Keratinocyte (primary cell): ENCODE data around the gene EPHA10. TPM values are rescaled to one million over a fixed set of nuclear protein-coding genes. Genes with fewer than 3 reads are reported as not detected.
A peak's percentile ranks its signal among the peaks of the same experiment; 100 is the strongest.

Experiments
- DNase-seq: peaks from one replicate; pipeline ENCODE4 v3.0.0-alpha.2; 2011; ENCODE audit warnings: low read depth, missing footprints, low spot score
- FAIRE-seq: peaks from 2 replicates; lab custom pipeline; 2011; peaks lifted over from hg19 to GRCh38; lab: Jason Lieb, UNC
- H2AFZ ChIP-seq: 2 replicates; pipeline ENCODE4 v1.6.0; 2012; ENCODE audit warnings: low read length, control low read depth, inconsistent platforms; ENCODE audit not compliant: control insufficient read depth
- H3K27ac ChIP-seq: 2 replicates; pipeline ENCODE4 v1.5.1; 2011; ENCODE audit warnings: low read length; ENCODE audit not compliant: control insufficient read depth, insufficient read depth
- H3K27me3 ChIP-seq: 3 replicates; pipeline ENCODE4 v1.6.0; 2011; ENCODE audit warnings: low read length; ENCODE audit not compliant: control insufficient read depth, insufficient read depth; ENCODE audit errors: extremely low read depth
- H3K36me3 ChIP-seq, 2 experiments: 2 replicates in 1 of 2; 3 replicates in 1 of 2; pipeline ENCODE4 v1.5.1; 2011; ENCODE audit warnings: low read length in 2 of 2, mild to moderate bottlenecking in 1 of 2; ENCODE audit not compliant: control insufficient read depth in 2 of 2, insufficient read depth in 2 of 2; ENCODE audit errors: extremely low read depth in 1 of 2
- H3K4me1 ChIP-seq: 3 replicates; pipeline ENCODE4 v1.5.1; 2011; ENCODE audit warnings: low read length; ENCODE audit not compliant: control insufficient read depth, insufficient read depth; ENCODE audit errors: extremely low read depth
- H3K4me2 ChIP-seq: 3 replicates; pipeline ENCODE4 v1.6.0; 2011; ENCODE audit warnings: low read depth, low read length; ENCODE audit not compliant: control insufficient read depth, insufficient read depth; ENCODE audit errors: extremely low read depth
- H3K4me3 ChIP-seq, 3 experiments: fragments of 200-600 bp in 1 of 3; sonication (generic) in 1 of 3; 2 replicates in 2 of 3; 3 replicates in 1 of 3; pipeline ENCODE4 v1.5.1; 2011 to 2016; ENCODE audit warnings: low read length in 3 of 3, mild to moderate bottlenecking in 3 of 3, control low read depth in 2 of 3, inconsistent platforms in 1 of 3, low read depth in 1 of 3, mixed read lengths in 1 of 3, mixed run types in 1 of 3, moderate library complexity in 1 of 3; ENCODE audit not compliant: control insufficient read depth in 2 of 3, insufficient read depth in 2 of 3; ENCODE audit errors: extremely low read depth in 1 of 3
- H3K79me2 ChIP-seq: 2 replicates; pipeline ENCODE4 v1.6.0; 2012; ENCODE audit warnings: low read length; ENCODE audit not compliant: control insufficient read depth, insufficient read depth
- H3K9ac ChIP-seq: 3 replicates; pipeline ENCODE4 v1.6.0; 2011; ENCODE audit warnings: low read length; ENCODE audit not compliant: control insufficient read depth, insufficient read depth; ENCODE audit errors: extremely low read depth
- H3K9me1 ChIP-seq: 3 replicates; pipeline ENCODE4 v1.6.0; 2011; ENCODE audit warnings: low read length; ENCODE audit not compliant: control insufficient read depth, insufficient read depth; ENCODE audit errors: extremely low read depth
- H3K9me3 ChIP-seq: 2 replicates; pipeline ENCODE4 v1.5.1; 2012; ENCODE audit warnings: low read depth, low read length; ENCODE audit not compliant: control insufficient read depth
- H4K20me1 ChIP-seq: 3 replicates; pipeline ENCODE4 v1.6.0; 2011; ENCODE audit warnings: low read length; ENCODE audit not compliant: control insufficient read depth, insufficient read depth; ENCODE audit errors: extremely low read depth
- EZH2 ChIP-seq: IDR thresholded peaks from one replicate; pipeline ENCODE4 v1.6.1; 2012; ENCODE audit warnings: inconsistent platforms, mild to moderate bottlenecking, low read length, moderate library complexity
- dilution Hi-C: fragments of 300-500 bp; cut with MboI; formaldehyde crosslinking; loops from one replicate; pipeline ENCODE4 v1.7.0; 2020; ENCODE audit warnings: low sequenced_read_pairs; ENCODE audit not compliant: extremely low pct_ligation_motif_present
- polyA plus RNA-seq, 5 experiments: library from polyadenylated mRNA; depleted of rRNA in 3 of 5; stranded (reverse) in 3 of 5; stranded (forward) in 1 of 5; unstranded in 1 of 5; fragments of >200 nt; gene quantifications; 1 replicate in 1 of 5; 2 replicates in 3 of 5; 3 replicates in 1 of 5; pipeline versions ENCODE4 v1.2.1 to v1.2.3, GENCODE V29; 2011 to 2012; ENCODE audit warnings: missing spikeins in 2 of 5, low read depth in 1 of 5, low replicate concordance in 1 of 5
- TF ChIP-seq, protein P1 (sequence below), 3 experiments: IDR thresholded peaks in 1 of 3; conservative IDR thresholded peaks in 1 of 3; optimal IDR thresholded peaks in 1 of 3; 2 replicates in 2 of 3; 3 replicates in 1 of 3; pipeline versions ENCODE3 to v1.5.1; 2011; ENCODE audit warnings: low read length in 3 of 3, mild to moderate bottlenecking in 3 of 3, moderate library complexity in 2 of 3, control low read depth in 1 of 3, inconsistent platforms in 1 of 3; ENCODE audit not compliant: insufficient read depth in 2 of 3; ENCODE audit errors: extremely low read depth in 1 of 3

The EPHA10 gene
- polyA plus RNA-seq, 1 donor (not counting 4 experiments of a cell fraction or from before 2014, with no cell fraction given) = not detected

GRCh38 chr1:37682334-37682987 is 82.5 kb downstream of the EPHA10 start:
- peaks cover 20 to 22% of the 10 kb centered on the region in 2 experiments for H3K36me3 ChIP-seq
- no peak for TF ChIP-seq EZH2
- TF ChIP-seq, protein P1, sequence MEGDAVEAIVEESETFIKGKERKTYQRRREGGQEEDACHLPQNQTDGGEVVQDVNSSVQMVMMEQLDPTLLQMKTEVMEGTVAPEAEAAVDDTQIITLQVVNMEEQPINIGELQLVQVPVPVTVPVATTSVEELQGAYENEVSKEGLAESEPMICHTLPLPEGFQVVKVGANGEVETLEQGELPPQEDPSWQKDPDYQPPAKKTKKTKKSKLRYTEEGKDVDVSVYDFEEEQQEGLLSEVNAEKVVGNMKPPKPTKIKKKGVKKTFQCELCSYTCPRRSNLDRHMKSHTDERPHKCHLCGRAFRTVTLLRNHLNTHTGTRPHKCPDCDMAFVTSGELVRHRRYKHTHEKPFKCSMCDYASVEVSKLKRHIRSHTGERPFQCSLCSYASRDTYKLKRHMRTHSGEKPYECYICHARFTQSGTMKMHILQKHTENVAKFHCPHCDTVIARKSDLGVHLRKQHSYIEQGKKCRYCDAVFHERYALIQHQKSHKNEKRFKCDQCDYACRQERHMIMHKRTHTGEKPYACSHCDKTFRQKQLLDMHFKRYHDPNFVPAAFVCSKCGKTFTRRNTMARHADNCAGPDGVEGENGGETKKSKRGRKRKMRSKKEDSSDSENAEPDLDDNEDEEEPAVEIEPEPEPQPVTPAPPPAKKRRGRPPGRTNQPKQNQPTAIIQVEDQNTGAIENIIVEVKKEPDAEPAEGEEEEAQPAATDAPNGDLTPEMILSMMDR (optimal IDR thresholded peaks at IDR 0.05 in 1 of 3, IDR thresholded peaks at IDR 0.05 in 1 of 3, conservative IDR thresholded peaks at IDR 0.05 in 1 of 3; ENCODE audit: extremely low read depth in 1 of 3, insufficient read depth in 2 of 3, low read length in 3 of 3) = peak; percentile 72 to 82 (median 76)
- dilution Hi-C loops = loop anchor here (25.0 kb wide), 1 partner anchor 95 kb away; the partner anchor contains the start of gene GNL2

DNA sequence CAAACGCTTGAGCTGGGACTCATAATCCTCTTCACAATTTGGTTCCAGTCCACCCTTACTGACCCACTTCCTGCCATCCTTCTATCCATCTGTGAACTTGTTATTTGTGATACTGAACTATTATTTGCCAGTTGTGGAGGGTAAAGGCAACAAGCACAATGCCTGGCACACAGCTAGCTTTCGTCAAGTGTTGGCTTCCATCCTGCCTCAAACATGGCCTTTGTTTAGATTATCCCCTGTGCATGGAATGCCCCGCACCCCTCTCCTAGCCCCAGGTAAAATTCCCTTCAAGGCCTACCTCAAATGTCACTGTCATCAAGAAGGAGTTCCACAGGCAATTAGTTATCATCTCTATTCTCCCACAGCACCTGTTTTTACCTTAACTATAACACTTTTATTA is 84.0 kb downstream of the EPHA10 start:
- Histone ChIP-seq H3K9me3 (no peaks in the 10 kb centered on the region), H3K36me3 (peaks cover 13 to 15% of the 10 kb centered on the region in 2 experiments), H2AFZ (no peak overlapping the region), H3K4me3 (no peak overlapping the region), H3K4me2 (no peak overlapping the region), H3K9ac (no peak overlapping the region), H3K9me1 (no peaks in the 10 kb centered on the region), H4K20me1 (no peaks in the 10 kb centered on the region), H3K4me1 (no peaks in the 10 kb centered on the region), H3K27ac (no peak overlapping the region), H3K27me3 (no peaks in the 10 kb centered on the region), H3K79me2 (no peaks in the 10 kb centered on the region)
- DNase-seq (no peak), FAIRE-seq (no peak)
- TF ChIP-seq, protein P1 (optimal IDR thresholded peaks at IDR 0.05 in 1 of 3, IDR thresholded peaks at IDR 0.05 in 1 of 3, conservative IDR thresholded peaks at IDR 0.05 in 1 of 3; ENCODE audit: extremely low read depth in 1 of 3, insufficient read depth in 2 of 3, low read length in 3 of 3) = no peak
- TF ChIP-seq EZH2 = no peak
- dilution Hi-C loops = loop anchor here (25.0 kb wide), 1 partner anchor 94 kb away; the partner anchor contains the start of gene GNL2

More at GRCh38 chr1:37682334-37682987, 82.5 kb downstream of the EPHA10 start:
- Histone ChIP-seq H3K9me1 (no peaks in the 10 kb centered on the region), H4K20me1 (no peaks in the 10 kb centered on the region), H2AFZ (no peak overlapping the region), H3K4me3 (no peak overlapping the region), H3K9ac (no peak overlapping the region), H3K4me1 (no peaks in the 10 kb centered on the region), H3K4me2 (no peak overlapping the region), H3K27ac (no peak overlapping the region), H3K9me3 (no peaks in the 10 kb centered on the region), H3K79me2 (no peaks in the 10 kb centered on the region), H3K27me3 (no peaks in the 10 kb centered on the region)
- FAIRE-seq (peak; percentile 82), DNase-seq (peak; percentile 33)
